DMS114 treated with DMSO at 0.1 percent for 48 hours (cell line): ENCODE data around the gene KRTAP6-2.

ENCODE experiments used
- DNase-seq: peaks from one replicate; lab custom pipeline; 2025; ENCODE audit not compliant: unreplicated experiment; lab: John Stamatoyannopoulos, UW

The KRTAP6-2 gene

GRCh38 chr21:30598802-30599201 lies at the start of gene KRTAP6-2:
Gene KRTAP6-2 (minus strand): TSS chr21:30598902. CDS start chr21:30598874, 28 bp downstream.
- no peak for DNase-seq

- DNase-seq = no peak
Observed at GRCh38 chr21:30646904-30647414, 48.3 kb upstream of the KRTAP6-2 start.

GRCh38 chr21:30642564-30642963 lies 43.9 kb upstream of the KRTAP6-2 start, which contains the start of gene KRTAP20-3:
Gene KRTAP20-3 (plus strand): TSS chr21:30642864.
- DNase-seq = no peak

GRCh38 chr21:30638686-30639085 lies 40.0 kb upstream of the KRTAP6-2 start:
- no peak for DNase-seq

- no peak for DNase-seq
Observed at GRCh38 chr21:30634906-30635305, 36.2 kb upstream of the KRTAP6-2 start, which contains the start of gene KRTAP20-2. Gene KRTAP20-2 (plus strand): TSS chr21:30635206. CDS start chr21:30635264, 58 bp downstream.

- DNase-seq = no peak
Observed at GRCh38 chr21:30629200-30629599, 30.5 kb upstream of the KRTAP6-2 start.

GRCh38 chr21:30628109-30628508 lies 29.4 kb upstream of the KRTAP6-2 start:
- DNase-seq = no peak

GRCh38 chr21:30625449-30626165 lies 26.9 kb upstream of the KRTAP6-2 start:
- no peak for DNase-seq

- no peak for DNase-seq
Observed at GRCh38 chr21:30623362-30623761, 24.7 kb upstream of the KRTAP6-2 start.

GRCh38 chr21:30620522-30620921 lies 21.8 kb upstream of the KRTAP6-2 start, which contains the start of gene KRTAP20-4:
Gene KRTAP20-4 (plus strand): TSS chr21:30620627.
- no peak for DNase-seq

GRCh38 chr21:30620080-30620479 lies 21.4 kb upstream of the KRTAP6-2 start:
- no peak for DNase-seq

GRCh38 chr21:30616125-30616524 lies 17.4 kb upstream of the KRTAP6-2 start, which contains the start of gene KRTAP20-1:
Gene KRTAP20-1 (plus strand): TSS chr21:30616425. CDS start chr21:30616455, 30 bp downstream.
- no peak for DNase-seq

GRCh38 chr21:30615199-30615598 lies 16.5 kb upstream of the KRTAP6-2 start:
- DNase-seq = no peak

GRCh38 chr21:30613836-30614235 lies 15.1 kb upstream of the KRTAP6-2 start, which contains the start of gene KRTAP6-1:
Gene KRTAP6-1 (minus strand): TSS chr21:30613930. CDS start chr21:30613904, 26 bp downstream.
- DNase-seq = no peak

- DNase-seq = no peak
Observed at GRCh38 chr21:30612132-30612531, 13.4 kb upstream of the KRTAP6-2 start.

GRCh38 chr21:30605968-30606367 lies 7.3 kb upstream of the KRTAP6-2 start:
- no peak for DNase-seq

GRCh38 chr21:30600787-30601186 lies 2.1 kb upstream of the KRTAP6-2 start, which contains the start of gene KRTAP22-1:
Gene KRTAP22-1 (plus strand): TSS chr21:30601087.
- no peak for DNase-seq

GRCh38 chr21:30592140-30592539 lies 6.6 kb downstream of the KRTAP6-2 start, which contains the start of gene KRTAP6-3:
Gene KRTAP6-3 (plus strand): TSS chr21:30592440. CDS start chr21:30592446, 6 bp downstream.
- DNase-seq = no peak

GRCh38 chr21:30590297-30590696 lies 8.4 kb downstream of the KRTAP6-2 start, which contains the start of gene KRTAP22-2:
Gene KRTAP22-2 (minus strand): TSS chr21:30590397.
- no peak for DNase-seq

- no peak for DNase-seq
Observed at GRCh38 chr21:30582870-30583269, 15.8 kb downstream of the KRTAP6-2 start.

- DNase-seq = no peak
Observed at GRCh38 chr21:30580132-30580531, 18.6 kb downstream of the KRTAP6-2 start.

- no peak for DNase-seq
Observed at GRCh38 chr21:30579346-30579745, 19.4 kb downstream of the KRTAP6-2 start.
